GM21390 (cell line): Measurements from ENCODE around the gene KCNG4.

ENCODE experiments used
- ATAC-seq: cut with Tn5 transposase; IDR thresholded peaks from one replicate; pipeline ENCODE4 v1.9.1; 2021; ENCODE audit not compliant: unreplicated experiment

The KCNG4 gene, protein sequence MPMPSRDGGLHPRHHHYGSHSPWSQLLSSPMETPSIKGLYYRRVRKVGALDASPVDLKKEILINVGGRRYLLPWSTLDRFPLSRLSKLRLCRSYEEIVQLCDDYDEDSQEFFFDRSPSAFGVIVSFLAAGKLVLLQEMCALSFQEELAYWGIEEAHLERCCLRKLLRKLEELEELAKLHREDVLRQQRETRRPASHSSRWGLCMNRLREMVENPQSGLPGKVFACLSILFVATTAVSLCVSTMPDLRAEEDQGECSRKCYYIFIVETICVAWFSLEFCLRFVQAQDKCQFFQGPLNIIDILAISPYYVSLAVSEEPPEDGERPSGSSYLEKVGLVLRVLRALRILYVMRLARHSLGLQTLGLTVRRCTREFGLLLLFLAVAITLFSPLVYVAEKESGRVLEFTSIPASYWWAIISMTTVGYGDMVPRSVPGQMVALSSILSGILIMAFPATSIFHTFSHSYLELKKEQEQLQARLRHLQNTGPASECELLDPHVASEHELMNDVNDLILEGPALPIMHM

DNA sequence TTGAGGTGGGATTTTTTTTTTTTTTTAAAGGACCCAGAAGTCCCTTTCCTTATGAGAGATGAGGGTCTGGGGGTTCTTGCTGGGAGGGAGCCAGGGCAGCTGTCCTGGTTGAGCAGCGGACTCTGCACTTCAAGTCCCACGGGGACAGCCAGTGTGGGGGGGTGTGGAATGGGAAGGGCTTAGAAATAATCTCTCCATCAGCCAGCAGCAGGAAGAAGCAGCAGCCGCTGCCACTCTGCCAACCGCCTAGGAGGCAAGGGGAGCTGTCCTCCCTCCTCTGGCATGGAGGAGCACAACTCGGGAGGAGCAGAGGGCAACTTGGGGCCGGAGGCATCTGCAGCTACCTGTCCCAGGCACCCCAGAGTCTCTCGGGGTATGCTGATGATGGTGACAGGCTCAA is at the start of gene KCNG4:
Gene KCNG4 (minus strand): TSS at position 104 of the 400 bp plus-strand sequence. CDS start 2,527 bp downstream, outside the sequence.
- no peak for ATAC-seq

DNA sequence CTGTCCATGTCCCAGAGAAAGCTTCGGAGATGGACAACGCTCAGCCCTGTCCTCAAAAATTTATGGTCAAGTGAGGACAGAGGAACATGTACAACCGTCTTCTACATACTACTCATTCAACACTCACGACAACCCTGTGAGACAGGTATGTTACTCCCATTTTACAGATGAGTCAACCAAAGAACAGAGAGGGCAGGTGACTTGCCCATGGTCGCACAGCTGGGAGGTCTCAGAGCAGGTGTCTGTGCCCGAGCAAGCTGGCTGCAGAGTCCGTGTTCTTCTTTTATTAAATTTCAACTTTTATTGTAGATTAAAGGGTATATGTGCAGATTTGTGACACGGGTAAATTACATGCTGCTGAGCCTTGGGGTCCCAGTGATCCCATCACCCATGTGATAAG is 49.1 kb upstream of the KCNG4 start:
- no peak for ATAC-seq

DNA sequence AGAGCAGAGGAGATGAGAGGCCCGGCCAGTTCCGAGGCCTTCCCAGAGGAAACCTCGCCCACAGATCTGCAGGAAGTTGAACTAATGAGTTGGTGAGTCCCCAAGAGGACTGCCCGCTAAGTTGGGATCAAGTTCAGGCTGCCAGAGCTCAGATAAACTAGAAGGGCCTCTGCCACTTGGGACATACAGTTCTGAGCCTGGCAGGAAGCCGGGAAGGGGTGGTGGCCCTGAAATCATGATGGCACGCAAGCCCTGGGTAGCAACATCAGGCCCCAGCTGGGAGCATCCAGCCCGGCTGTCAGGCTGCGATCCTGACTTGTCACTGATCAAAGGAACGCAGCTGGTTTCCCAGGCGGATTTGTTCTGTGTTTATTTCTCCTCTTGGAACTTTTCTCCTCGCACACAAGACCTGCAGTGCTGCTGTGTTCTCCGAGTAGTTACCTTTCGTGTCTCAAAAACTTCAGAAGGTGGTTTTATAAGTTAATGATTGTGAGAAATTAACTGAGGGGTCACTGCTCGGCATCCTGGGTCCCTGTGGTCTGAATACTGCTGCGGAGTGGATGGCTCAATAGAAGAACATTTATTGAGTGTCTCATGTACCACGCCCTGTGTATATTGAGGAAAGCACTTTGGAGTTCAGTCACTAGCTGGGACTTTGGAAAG is 46.9 kb upstream of the KCNG4 start:
- ATAC-seq = no peak

DNA sequence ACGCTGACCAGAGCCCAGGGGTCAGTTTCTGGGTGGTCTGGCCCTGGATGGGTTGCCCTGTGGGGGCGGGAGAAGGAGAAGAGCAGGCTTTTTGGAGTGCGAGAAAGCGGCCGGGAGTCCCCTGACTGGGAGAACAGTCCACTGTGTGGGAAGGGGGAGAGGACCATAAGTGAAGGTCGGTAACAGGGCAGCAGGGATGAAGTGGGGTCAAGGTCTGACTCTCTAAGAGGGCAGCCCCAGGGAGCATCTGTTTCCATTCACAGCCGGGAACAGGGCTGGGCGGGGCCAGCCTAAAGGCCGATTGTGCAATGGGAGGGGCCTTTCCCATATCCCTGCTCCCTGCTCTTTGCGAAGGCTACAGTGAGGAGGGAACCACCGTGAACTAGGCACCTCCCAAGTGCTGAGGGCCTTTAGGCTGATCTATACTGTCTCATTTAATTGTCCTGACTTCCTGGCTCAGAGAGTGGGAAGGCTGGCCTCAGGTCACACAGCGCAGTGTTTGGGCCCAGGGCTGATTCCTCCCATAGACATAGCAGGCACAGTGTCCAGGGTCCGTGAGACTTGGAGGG is 44.4 kb upstream of the KCNG4 start:
- no peak for ATAC-seq

DNA sequence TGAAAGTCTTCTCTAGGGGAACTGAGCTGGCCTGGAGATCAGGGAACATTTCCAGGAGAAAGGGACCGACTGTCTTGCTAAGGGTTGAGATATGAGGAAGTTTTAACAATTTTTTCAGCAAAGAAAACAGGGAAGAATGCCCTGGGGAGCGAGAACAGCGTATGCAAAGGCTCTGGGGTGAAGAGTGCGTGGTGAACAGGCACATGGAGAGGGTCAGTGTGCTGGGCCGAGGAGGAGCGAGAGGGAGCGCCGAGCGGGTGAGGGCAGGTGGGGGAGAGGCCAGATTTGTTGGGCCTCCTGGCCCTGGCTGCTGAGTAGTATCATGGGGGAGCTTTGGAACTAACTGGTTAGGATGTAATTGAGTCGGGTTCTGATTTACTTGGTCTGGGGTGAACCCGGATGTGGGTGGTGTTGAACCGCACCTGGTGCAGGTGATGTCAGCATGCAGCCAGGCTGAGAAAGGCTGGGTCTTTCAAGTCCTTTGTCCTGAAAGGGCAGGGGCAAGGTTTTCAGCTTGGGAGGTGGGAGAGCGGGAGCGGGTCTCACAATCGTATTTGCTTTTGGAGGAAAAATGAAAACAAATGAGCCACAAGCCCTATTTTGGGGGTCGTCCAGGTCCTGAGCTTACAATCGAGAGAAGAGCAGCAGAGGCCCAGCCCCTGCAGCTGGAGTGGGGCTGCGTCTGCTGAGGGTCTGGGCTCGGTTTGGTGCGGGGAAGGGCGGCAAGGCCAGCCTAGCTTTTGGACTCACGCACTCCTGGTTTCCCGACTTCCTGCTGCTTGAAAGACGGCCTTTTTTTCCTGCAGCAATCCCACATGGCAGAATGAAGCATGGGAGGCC is 43.7 kb upstream of the KCNG4 start:
- ATAC-seq = no peak

DNA sequence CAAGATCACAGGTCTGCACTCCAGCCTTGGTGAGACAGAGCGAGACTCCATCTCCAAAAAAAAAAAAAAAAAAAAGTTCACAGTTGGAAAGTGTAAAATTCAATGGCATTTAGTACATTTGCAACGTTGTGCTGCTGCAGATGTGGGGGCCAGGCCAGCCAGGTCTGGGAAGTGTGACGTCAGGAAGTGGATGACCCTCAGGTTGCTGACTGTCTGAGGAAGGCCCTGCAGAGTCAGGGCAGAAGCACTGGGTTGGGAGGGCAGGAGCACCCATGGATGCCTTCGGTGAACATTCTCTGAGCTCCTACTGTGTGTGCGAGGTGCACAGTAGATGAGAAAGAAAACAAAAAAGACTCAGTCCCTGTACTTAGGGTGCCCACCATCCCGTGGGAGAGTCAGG is 42.7 kb upstream of the KCNG4 start:
- no peak for ATAC-seq

DNA sequence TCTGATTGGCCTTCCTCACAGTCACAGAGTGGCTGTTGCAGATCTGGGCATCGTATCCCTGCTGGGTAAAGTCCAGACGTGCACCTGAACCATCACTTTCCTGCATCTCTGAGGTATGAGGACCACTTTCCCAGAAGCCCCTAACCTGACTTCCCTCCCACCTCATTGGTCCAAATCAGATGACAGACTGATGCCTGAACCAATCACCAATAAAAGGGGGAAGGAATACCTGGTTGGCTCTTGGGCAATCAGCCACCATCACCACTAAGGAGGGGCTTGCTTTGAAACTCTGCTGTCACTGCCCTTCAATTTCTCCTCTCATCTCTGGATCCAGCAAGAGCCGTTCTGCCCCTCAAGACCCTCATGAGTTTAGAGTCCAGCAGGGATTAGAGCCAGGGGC is 41.3 kb upstream of the KCNG4 start:
- no peak for ATAC-seq

DNA sequence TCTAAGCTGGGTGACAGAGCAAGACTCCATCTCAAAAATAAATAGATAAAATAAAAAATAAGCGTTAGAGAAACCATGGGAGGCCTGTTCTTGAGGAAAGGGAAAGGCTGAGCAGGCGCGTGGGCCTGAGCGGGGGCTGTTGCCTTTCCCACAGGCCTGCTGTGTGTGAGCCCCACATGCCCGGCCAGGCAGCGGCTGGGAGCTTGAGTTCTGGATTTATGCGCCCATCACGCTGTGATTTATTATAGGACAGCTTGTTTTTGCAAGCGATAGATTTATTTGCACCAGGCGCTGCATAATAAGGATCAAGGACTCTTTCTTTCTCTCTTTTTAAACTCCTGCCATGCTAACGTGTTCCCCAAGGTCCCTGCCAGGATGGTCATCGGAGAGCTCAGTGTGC is 40.1 kb upstream of the KCNG4 start:
- no peak for ATAC-seq

DNA sequence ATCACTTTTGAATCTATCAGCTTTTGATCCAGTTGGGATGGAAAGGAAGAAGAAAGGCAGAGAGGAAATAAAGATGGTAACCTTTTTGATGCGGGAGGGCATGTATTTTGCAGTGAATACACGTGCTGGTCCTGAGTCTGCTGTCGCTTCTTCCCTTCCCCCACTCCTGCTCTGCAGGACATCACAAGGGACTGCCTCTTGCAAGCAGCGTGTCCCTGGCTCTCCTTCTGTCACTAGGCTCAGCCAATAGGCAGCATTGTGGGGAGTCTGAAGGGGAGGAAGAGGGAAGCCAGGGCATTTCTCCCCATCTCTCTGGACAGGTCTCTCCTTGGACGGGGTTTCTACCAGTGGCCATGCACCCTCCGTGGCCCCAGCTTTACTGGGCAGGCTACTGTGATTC is 39.2 kb upstream of the KCNG4 start:
- no peak for ATAC-seq

DNA sequence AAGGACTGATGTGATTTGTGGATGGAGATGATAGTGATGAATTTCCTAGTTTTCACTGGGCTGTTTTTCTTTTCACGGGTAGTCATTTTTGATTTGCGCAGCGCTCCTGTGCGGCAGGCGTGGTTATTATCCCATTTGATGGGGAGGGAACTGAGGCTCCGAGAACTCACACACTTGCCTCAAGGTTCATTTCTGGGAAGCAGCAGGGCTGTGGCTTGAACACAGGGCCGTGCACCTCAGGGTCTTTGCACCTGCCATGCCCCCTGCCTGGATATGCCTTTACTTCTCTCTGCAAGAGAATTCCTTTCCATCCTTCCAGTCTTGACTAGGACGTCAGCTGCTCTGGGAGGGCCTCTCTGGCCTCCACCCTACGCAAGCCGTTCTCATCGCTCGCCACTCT is 38.5 kb upstream of the KCNG4 start:
- ATAC-seq = no peak

DNA sequence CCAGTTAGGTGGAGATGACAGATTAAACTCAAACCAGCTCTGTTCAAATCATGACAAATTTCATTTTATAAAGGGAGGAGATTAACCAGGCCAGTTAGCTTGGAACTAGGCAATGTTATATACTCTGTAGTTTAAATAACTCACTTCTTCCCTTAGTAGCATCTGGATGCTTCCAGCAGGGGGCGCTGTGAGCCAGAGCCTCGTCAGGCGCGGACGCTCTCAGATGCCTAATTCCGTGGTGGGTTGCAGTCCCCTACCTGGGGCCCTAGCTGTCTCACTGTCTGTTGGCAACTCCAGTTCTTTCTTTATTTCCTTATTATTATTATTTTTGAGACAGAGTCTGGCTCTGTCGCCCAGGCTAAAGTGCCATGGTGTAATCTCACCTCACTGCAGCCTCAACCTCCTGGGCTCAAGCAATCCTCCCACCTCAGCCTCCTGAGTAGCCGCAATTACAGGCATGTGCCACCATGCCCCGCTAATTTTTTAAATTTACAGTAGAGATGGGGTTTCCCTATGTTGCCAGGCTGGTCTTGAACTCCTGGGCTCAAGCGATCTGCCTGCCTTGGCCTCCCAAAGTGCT is 37.5 kb upstream of the KCNG4 start:
- ATAC-seq = no peak

DNA sequence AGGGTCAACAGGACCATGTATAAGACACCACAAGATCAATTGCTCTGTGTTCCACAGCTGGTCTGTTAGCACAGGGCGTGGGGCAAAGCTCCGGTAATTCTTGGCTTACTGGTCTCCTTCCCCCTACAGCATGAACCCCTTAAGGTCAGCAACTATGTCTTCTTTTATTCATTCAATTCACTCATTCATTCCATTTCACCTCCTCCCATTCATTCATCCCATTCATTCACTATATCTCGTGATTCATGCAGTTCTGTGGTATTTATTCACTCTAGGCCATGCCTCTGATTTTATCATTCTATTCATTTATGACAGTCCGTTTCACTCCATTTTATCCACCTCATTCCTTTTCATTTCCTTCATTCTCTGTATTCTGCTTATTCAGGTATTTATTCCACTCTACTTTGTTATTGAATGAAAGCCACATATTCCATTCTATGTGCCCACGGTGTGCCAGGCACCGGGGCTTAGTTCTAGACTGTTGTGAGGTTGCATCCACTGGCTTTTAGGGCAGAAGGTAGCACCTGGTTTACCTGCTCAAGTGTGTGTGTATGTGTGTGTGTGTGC is 35.9 kb upstream of the KCNG4 start:
- ATAC-seq = no peak

DNA sequence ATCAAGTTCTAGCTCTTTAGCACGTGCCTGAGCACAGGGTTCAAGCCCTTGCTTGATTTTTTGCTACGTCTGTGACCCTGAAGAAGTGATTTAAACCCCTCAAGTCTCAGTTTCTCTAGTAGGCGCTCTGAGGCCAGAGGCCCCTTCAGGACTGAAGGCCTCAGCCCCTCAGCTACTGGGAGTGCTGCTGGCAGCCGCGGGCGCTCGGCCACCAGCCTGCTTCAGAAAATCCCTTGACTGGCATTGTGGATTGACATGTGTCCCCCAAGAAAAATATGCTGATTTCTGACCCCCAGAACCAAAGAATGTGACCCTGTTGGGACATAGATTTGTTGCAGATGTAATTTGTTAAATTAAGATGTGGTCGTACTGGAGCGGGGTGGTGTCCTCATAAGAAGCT is 34.7 kb upstream of the KCNG4 start:
- no peak for ATAC-seq

DNA sequence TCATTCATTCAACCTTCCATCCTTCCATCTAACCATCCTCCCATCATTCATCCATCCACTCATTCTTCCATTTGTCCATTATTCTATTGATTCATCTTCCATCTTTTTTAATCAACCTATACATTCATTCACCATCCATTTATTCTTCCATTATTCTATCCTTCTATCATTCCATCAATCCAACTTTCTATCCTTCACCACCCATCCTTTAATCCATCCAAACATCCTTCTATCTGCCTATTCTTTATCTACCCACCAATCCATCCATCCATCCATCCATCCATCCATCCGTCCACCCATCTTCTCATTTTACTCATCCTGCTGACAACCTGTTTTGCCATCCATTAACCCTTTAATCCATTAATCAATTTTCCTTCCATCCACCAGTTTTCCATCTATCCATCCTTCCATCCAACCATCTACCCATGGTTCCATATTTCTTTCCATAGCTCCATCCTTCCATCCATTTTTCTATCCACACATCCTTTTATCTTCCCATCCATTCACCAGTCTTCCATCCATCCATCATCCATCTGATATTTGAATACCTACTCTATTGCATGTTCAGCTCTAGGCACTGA is 33.0 kb upstream of the KCNG4 start:
- no peak for ATAC-seq

DNA sequence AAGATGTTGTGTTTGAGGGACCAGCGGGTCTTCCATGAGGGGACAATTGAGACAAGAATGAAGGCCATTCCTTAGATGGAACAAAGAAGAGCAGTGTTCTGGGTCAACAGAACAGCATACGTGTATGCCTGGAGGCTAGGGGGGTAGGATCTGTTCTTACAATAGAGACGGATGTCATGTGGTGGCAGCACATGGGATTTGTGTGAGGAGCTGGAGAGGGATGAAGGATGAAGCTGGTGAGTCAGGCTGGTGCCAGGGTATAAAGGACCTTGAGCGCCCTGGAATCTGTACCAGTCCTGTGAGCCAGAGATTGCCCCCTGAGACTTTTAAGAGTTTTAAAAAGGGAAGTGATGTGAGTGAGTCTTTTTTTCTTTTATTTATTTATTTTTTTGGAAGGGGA is 32.1 kb upstream of the KCNG4 start:
- no peak for ATAC-seq

DNA sequence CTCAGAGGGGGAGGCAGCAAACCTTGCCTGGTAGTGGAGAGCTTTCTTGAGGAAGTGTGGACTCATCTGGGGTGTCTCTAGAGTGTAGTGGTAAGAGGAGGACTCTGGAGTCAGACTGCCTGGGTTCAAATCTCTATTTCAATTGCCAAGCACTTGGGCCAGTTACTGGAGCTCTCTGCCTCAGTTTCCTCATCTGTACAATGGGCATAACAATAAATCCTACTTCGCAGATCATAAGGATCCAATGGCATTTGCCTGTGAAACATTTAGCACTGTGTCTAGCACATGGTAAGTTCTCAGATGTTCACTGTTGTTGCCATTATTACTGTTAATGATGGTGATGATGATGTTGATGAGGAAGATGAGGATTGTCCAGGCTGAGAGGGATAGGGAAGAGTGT is 31.2 kb upstream of the KCNG4 start:
- no peak for ATAC-seq

DNA sequence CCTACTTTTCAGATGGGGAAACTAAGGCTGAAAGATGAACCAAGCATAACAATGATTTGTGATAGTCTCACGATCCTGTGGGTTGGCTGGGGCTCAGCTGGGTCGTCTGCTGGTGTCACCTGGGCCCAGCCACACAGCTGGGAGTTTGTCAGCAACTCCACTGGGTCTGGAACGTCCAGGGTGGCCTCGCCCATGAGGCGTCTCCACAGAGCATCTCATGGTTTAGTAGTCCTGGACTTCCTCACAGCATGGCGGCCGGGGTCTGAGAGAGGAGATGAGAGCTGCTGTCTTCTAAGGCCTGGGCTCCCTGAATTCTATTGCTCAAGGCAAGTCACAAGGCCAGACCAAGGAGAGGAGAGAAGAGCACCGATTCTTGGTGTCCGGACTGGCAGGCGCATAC is 30.7 kb upstream of the KCNG4 start:
- ATAC-seq = no peak

DNA sequence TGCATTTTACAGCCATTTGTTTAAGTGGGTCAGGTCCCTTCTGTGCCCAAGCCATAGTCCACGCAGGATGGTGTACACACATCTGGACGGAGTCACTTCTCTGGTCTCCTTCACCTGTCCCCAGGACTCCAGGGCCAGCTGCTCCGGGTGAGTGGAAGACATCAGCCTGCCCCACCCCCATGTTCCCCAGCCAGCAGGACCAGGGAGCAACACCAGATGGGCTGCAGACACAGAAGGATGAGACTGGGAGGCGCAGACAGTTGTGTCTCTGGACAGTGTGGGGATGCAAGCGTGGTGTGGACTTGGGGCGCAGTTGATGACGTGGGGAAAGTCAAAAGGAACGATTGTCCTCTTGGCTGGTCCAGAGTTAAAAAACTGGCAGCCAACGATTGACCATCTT is 30.3 kb upstream of the KCNG4 start:
- ATAC-seq = no peak

DNA sequence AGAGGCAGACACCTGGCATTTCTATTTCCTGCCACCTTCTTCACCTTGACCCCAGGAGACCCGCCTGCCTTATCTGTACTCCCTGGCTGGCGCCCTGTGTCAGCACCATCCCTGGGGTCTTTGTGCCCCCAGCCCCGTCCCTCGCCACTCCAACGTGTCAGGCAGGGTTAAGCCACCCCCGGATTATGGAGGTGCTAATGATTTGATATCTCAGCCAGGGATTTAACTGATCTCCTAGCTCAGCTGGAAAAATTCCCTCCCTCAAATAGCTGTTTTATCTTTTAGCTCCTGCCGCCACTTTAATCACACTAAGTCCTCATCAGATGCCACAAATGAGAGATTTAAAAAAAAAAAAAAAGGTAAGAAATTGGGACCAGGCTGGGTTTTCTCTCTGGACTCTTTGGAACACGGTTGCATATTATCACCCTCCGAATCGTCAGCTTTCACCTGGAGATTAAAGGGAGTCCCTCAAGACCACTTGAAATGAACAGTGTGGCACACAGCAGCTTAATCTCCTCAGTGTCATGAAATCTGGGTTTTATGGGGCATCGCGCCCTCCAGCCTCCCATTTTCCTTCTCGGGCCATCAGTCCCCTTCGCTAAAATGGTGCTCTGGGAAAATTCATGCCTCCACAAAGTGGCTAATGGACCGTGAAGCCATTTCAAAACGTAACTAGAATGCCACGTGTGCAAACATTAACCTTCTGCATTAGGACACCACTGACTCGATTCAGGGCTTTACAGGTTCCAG is 28.7 kb upstream of the KCNG4 start:
- ATAC-seq = no peak
